ENCODE results near the gene ANO1. TPM values are rescaled to one million over a fixed set of nuclear protein-coding genes. Genes with fewer than 3 reads are reported as not detected.

Gene ANO1
- total and polyA plus RNA-seq, 2 of the 8 experiments (the other 6 are each of a cell fraction or from before 2014, with no cell fraction given): 4.7 to 5.0 TPM

DNA sequence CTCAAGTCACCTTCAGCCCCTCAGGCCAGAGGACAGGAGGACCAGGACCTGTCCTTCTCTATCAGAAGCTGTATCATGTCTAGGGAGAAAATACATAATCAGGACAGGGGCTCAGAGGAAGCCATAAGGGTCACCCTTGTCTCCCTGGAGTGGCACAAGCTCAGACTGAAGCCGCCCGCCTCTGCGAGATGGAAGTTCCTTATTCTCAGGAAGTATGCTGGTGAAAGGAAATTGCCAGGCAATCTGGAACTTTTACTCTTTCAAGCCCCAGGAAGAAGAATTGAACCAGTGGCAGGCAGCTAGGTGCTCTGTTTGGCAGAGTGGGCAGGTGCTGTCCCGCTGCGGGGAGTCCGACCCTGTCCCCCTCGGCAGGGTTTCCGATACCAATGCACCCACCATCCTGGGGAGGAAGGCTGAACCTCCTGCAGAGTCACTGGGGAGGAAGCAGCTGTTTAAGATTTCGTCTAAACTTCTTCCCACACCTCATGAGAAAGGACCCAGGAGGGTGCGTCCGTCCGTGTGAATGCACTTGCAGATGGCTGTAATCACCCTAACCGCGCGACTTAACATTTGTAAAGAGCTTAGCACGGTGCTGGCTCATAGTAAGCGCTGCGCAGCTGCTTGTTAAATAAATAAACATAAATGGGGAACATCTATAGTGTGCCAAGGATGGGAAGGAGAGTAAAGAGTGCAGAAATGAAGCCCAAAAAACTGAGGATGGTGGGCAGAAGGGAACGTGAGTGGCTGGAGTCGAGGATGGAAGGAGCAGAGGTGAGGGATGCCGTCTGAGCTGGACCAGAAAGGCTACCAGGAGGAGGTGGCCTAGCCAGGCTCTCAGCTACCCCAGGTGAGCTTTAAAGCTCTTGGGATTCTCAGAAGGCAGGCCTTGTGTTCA lies 5.0 kb upstream of the ANO1 start (continued):
- peak; percentile 31 for TF ChIP-seq CHD7 (IDR thresholded peaks at IDR 0.05; ENCODE audit: insufficient replicate concordance, low read length)
- TF ChIP-seq HDAC2 (IDR thresholded peaks at IDR 0.05; ENCODE audit: borderline replicate concordance in 1 of 2, low read depth in 2 of 2, low read length in 2 of 2): 0 out of 4 replicates have a peak, but pooled peaks of 1 of the 2 experiments have one; percentile 43
- peak; percentile 14 for TF ChIP-seq KDM4A (IDR thresholded peaks at IDR 0.05; ENCODE audit: low read depth, low read length, severe bottlenecking)
- no peak for TF ChIP-seq RNF2 (IDR thresholded peaks at IDR 0.05; ENCODE audit: borderline replicate concordance, low read depth, low read length, missing control alignments, poor library complexity, severe bottlenecking)
- no peak for TF ChIP-seq SAP30 (IDR thresholded peaks at IDR 0.05; ENCODE audit: insufficient read depth, insufficient replicate concordance, low read length)
